Measurements from ENCODE around the gene DCDC2. TPM values are rescaled to one million over a fixed set of nuclear protein-coding genes. Genes with fewer than 3 reads are reported as not detected.
A peak's percentile ranks its signal among the peaks of the same experiment; 100 is the strongest.

The DCDC2 gene
- total and polyA plus RNA-seq, 8 donors: 13.1 to 40.4 (median 21.1) TPM

DNA sequence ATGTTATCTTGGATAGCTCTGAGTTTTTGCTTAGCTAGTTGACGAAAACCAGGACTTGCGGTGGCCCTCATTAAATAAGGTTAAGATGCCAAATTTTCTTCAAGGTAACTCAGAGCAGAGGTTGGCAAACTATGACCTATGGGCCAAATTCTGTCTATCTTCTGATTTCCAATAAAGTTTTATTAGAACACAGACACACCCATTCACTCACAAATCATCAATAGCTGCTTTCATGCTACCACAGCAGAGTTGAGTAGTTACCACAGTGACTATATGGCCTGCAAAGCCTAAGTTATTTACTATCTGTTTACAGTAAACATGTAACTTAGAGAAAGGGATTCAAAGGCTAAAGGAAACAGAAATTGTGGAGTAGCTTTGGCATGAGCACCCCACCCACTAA, 23.6 kb downstream of the DCDC2 start:
- FAIRE-seq: no peak
- intact Hi-C loops (cut with DNase I): no loop called here
- WGBS, 2 donors: 82 to 95% methylated on average over 2 of the region's 2 CpGs
- DNase-seq: no peak
- Histone ChIP-seq H3K4me3 (no peak overlapping the region), H3K27me3 (no peaks in the 10 kb centered on the region), H3K36me3 (no peaks in the 10 kb centered on the region), H3K9me3 (no peaks in the 10 kb centered on the region), H3K4me1 (peaks cover 0 to 5% (median 2%) of the 10 kb centered on the region in 3 donors), H3K27ac (no peak overlapping the region)
- no peak for TF ChIP-seq CTCF (IDR thresholded peaks at IDR 0.05)
- ATAC-seq: no peak

DNA sequence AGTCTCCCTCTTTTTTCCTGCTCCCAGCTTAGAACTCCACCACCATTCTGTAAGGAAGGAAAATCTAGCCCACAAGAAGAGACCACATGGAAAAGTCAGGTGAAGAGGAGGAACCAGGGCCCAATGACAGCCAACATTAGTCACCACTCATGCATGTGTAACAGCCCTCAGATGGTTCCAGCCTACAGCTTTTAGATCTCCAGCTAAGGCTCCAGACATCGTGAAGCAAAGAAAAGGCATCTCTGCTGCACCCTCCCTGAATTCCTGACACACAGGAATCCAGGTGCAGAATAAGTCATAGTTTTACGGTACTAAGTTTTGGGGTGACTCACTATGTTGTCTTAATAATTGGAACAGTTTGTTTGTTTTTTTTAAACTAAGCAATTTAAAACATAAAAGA, 25.5 kb downstream of the DCDC2 start:
- no peaks in the 10 kb centered on the region for H3K9me3 ChIP-seq
- ATAC-seq (peak in 1 of 4 donors; percentile 33), DNase-seq (no peak), FAIRE-seq (no peak)
- H3K27me3 ChIP-seq: no peaks in the 10 kb centered on the region
- no peaks in the 10 kb centered on the region for H3K36me3 ChIP-seq
- TF ChIP-seq CTCF (IDR thresholded peaks at IDR 0.05): no peak
- H3K4me1 ChIP-seq: peaks cover 0 to 13% (median 7%) of the 10 kb centered on the region in 3 donors
- H3K4me3 ChIP-seq: no peak overlapping the region
- 50 to 52% methylated on average over 2 of the region's 2 CpGs for WGBS, 2 donors
- intact Hi-C loops (cut with DNase I): no loop called here
- no peak overlapping the region for H3K27ac ChIP-seq

DNA sequence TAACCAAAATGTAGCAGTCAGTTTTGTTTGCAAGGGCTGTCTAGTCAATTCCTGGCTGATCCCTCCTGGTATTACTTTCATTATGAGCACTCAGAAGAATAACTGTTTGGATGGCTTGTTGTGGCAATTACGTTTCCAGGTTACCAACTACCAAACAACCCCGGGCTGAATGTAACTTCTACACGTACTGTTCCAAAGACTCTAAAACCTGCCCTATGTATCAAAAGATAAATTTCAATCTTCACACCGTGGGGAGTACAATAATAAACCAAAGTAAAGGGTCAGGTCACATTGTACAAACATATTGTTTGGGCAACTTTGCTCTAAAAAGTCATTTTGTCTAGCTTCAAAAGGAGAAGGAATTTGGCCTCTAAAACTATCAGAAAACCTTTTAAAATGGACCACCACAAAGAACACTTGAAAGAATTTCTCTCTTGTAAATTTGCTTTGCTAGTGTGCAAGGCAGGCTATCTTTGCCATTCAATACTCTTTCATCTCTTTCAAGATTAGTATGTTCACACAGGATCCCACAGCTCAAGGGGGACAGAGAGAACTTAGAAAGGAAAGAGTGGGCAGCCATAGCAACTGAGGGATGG, 27.6 kb downstream of the DCDC2 start:
- TF ChIP-seq CTCF (IDR thresholded peaks at IDR 0.05): no peak
- H3K27ac ChIP-seq: no peak overlapping the region
- H3K4me3 ChIP-seq: no peak overlapping the region
- H3K27me3 ChIP-seq: no peaks in the 10 kb centered on the region
- ATAC-seq: peak in 2 of 4 donors; percentile 52 to 62
- intact Hi-C loops (cut with DNase I): no loop called here
- no peaks in the 10 kb centered on the region for H3K9me3 ChIP-seq
- peaks cover 0 to 13% (median 7%) of the 10 kb centered on the region in 3 donors for H3K4me1 ChIP-seq
- no peaks in the 10 kb centered on the region for H3K36me3 ChIP-seq
- DNase-seq: no peak
- FAIRE-seq: no peak
- 46% methylated on average over 4 of the region's 4 CpGs for WGBS, 2 donors

GRCh38 chr6:24329451-24329850, 28.4 kb downstream of the DCDC2 start:
- Histone ChIP-seq H3K4me3 (no peak overlapping the region), H3K27me3 (no peaks in the 10 kb centered on the region), H3K4me1 (peaks cover 0 to 13% (median 7%) of the 10 kb centered on the region in 3 donors), H3K27ac (peak overlapping the region in 1 of 4 donors; percentile 20), H3K36me3 (no peaks in the 10 kb centered on the region), H3K9me3 (no peaks in the 10 kb centered on the region)
- ATAC-seq: no peak
- WGBS, 2 donors: 56 to 78% methylated on average over 2 of the region's 2 CpGs
- no peak for TF ChIP-seq CTCF (IDR thresholded peaks at IDR 0.05)
- no peak for DNase-seq
- no peak for FAIRE-seq
- intact Hi-C loops (cut with DNase I): no loop called here

- FAIRE-seq (no peak), DNase-seq (no peak), ATAC-seq (no peak)
- no peaks in the 10 kb centered on the region for H3K27me3 ChIP-seq
- H3K9me3 ChIP-seq: no peaks in the 10 kb centered on the region
- H3K36me3 ChIP-seq: no peaks in the 10 kb centered on the region
- intact Hi-C loops (cut with DNase I): no loop called here
- TF ChIP-seq CTCF (IDR thresholded peaks at IDR 0.05): no peak
- peaks cover 0 to 13% (median 7%) of the 10 kb centered on the region in 3 donors for H3K4me1 ChIP-seq
- H3K4me3 ChIP-seq: no peak overlapping the region
- WGBS, 2 donors: 60 to 68% methylated on average over 4 of the region's 4 CpGs
- peak overlapping the region in 2 of 4 donors; percentile 10 to 20 for H3K27ac ChIP-seq
These were observed 28.8 kb downstream of the DCDC2 start for GRCh38 chr6:24329022-24329421.

Measured in pancreas (tissue), 10 donors.